K562 (cell line): ENCODE measurements around the gene STX12. TPM values are rescaled to one million over a fixed set of nuclear protein-coding genes. Genes with fewer than 3 reads are reported as not detected.

Experiments used
- CBFA2T2 ChIP-seq: fragments of 450-650 bp; conservative IDR thresholded peaks from 2 replicates; pipeline ENCODE4 v1.6.1; 2017; ENCODE audit warnings: mild to moderate bottlenecking
- E2F5 ChIP-seq: sonication (generic); formaldehyde crosslinking; IDR thresholded peaks from 2 replicates; pipeline ENCODE4 v1.8.0; 2022; ENCODE audit warnings: mild to moderate bottlenecking, missing genetic modification reagents
- ETS2 ChIP-seq: IDR thresholded peaks from 2 replicates; pipeline ENCODE4 v1.6.1; 2016; ENCODE audit warnings: borderline replicate concordance, missing genetic modification characterization, mild to moderate bottlenecking, moderate library complexity, missing compliant biosample characterization; ENCODE audit not compliant: poor library complexity, severe bottlenecking
- EWSR1 ChIP-seq: fragments of 450-650 bp; IDR thresholded peaks from 2 replicates; pipeline ENCODE4 v1.6.1; 2018; ENCODE audit warnings: borderline replicate concordance, mild to moderate bottlenecking, low read depth, moderate library complexity; ENCODE audit not compliant: partially characterized antibody
- HDGF ChIP-seq: fragments of 450-650 bp; IDR thresholded peaks from 2 replicates; pipeline ENCODE4 v1.6.1; 2016
- HMBOX1 ChIP-seq: sonication (generic); IDR thresholded peaks from 2 replicates; pipeline ENCODE4 v1.6.1; 2016
- TRIM25 ChIP-seq: fragments of 450-650 bp; IDR thresholded peaks from 2 replicates; pipeline ENCODE4 v1.7.0; 2016; ENCODE audit warnings: borderline replicate concordance
- YBX1 ChIP-seq: fragments of 450-650 bp; IDR thresholded peaks from 2 replicates; pipeline ENCODE4 v1.7.1; 2016; ENCODE audit warnings: mild to moderate bottlenecking
- ZHX1 ChIP-seq: fragments of 150-350 bp; conservative IDR thresholded peaks from 2 replicates; pipeline ENCODE4 v1.6.1; 2014; ENCODE audit warnings: low read length
- ZNF512 ChIP-seq: IDR thresholded peaks from 2 replicates; pipeline ENCODE4 v1.6.1; 2016; ENCODE audit warnings: missing genetic modification characterization, missing compliant biosample characterization
- ZNF830 ChIP-seq: fragments of 250-450 bp; sonication (Bioruptor Pico); IDR thresholded peaks from 2 replicates; pipeline ENCODE4 v1.5.0; 2021; ENCODE audit warnings: mild to moderate bottlenecking
- polyA plus RNA-seq, 8 experiments: library from polyadenylated mRNA; depleted of rRNA in 4 of 8; stranded (reverse) in 5 of 8; unstranded in 3 of 8; fragments of >200 nt; fragmentation: Nextera tagmentation in 2 of 8; fragmentation: Illumina TruSeq in 1 of 8; extraction: Ambion mirVana in 2 of 8; extraction: Trizol in 1 of 8; gene quantifications; 2 replicates each; pipeline versions ENCODE4 v1.2.1 to v1.2.3, GENCODE V29; 2011 to 2014; ENCODE audit warnings: inconsistent platforms in 1 of 8, missing spikeins in 1 of 8
- total RNA-seq, 7 experiments: library from RNA; depleted of rRNA in 6 of 7; stranded (reverse); fragments of >200 nt in 6 of 7; fragmentation: Illumina TruSeq in 2 of 7; extraction: Trizol in 2 of 7; gene quantifications; 2 replicates each; pipeline versions ENCODE4 v1.2.1 to v1.2.3, GENCODE V29; 2011 to 2021; ENCODE audit warnings: low replicate concordance in 1 of 7
- TF ChIP-seq, protein P1 (sequence below): fragments of 250-450 bp; sonication (Bioruptor Pico); IDR thresholded peaks from 2 replicates; pipeline ENCODE4 v1.8.0; 2022; ENCODE audit warnings: inconsistent platforms, mild to moderate bottlenecking, moderate library complexity, borderline replicate concordance

STX12 gene
- total and polyA plus RNA-seq, 9 of the 15 experiments (the other 6 are each of a cell fraction or from before 2014, with no cell fraction given) = 16.9 to 31.3 (median 25.7) TPM

DNA sequence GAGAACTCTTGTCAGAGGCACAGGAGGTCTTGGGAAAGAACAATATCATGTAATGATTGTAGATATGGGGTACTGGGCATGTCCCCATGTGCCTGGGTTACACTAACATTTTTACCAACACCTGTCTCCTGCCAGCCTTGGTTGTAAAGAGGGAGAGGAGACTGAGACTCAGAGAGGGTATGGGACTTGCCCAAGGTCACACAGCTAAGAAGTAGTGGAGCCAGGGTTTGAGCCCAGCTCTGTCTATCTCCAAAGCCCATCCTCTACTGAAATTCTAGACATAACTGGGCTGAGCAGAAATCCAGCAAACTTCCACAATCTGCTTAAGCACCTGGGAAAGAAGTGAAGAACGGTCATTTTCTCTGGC is 96.7 kb downstream of the STX12 start (continued):
- TF ChIP-seq ZNF512 (tag) = no peak
- TF ChIP-seq E2F5 (CRISPR knock-in tag) = no peak
- TF ChIP-seq, protein P1, sequence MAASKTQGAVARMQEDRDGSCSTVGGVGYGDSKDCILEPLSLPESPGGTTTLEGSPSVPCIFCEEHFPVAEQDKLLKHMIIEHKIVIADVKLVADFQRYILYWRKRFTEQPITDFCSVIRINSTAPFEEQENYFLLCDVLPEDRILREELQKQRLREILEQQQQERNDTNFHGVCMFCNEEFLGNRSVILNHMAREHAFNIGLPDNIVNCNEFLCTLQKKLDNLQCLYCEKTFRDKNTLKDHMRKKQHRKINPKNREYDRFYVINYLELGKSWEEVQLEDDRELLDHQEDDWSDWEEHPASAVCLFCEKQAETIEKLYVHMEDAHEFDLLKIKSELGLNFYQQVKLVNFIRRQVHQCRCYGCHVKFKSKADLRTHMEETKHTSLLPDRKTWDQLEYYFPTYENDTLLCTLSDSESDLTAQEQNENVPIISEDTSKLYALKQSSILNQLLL (CRISPR knock-in tag) = no peak
- peak; percentile 53; the same call in 1 of the 2 replicates for TF ChIP-seq HDGF
- TF ChIP-seq EWSR1 = no peak
- no peak for TF ChIP-seq YBX1
- no peak for TF ChIP-seq ETS2 (tag)
- TF ChIP-seq ZNF830 (CRISPR knock-in tag) = no peak
- no peak for TF ChIP-seq CBFA2T2
- TF ChIP-seq HMBOX1 = no peak
- TF ChIP-seq ZHX1 = no peak
- no peak for TF ChIP-seq TRIM25
